Measurements from ENCODE around the gene F2RL2.

Gene F2RL2

DNA sequence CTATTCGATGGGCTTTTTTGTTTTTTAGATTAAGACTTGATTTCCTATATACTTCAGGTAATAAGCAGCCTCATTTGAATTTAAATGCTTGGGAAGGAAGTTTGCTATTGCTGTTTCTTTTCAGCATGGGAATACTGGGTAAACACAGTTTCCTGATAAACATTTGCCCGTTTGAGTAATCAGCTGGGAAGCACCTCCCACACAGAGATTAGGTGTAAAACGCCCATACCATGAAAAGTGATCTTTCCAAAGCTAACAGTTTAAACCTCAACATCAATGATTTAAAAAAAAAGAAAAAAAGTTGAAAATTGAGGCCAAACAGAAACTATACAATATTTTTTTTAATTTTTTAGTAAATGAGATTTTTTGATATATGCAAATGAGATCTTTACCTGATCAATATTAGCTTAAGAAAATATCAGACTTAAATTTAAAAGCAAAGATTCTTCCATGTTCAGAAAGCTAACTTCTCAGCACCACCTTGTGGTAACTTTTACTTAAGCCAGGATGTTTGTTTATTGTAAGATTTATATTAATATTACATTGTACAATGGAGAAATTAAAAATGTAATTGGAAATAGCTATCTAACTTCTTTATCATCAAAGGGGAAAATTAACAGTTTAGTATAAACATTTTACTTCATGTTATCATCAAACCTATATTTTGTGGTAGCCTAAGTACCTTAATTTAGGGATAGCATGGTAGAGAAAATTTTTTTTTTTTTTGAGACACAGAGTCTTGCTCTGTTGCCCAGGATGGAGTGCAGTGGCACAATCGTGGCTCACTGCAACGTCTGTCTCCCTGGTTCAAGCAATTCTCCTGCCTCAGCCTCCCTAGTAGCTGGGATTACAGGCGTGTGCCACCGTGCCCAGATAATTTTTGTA, 39.8 kb downstream of the F2RL2 start:
- no peak for DNase-seq (ENCODE audit: low read depth in 2 of 2)

DNA sequence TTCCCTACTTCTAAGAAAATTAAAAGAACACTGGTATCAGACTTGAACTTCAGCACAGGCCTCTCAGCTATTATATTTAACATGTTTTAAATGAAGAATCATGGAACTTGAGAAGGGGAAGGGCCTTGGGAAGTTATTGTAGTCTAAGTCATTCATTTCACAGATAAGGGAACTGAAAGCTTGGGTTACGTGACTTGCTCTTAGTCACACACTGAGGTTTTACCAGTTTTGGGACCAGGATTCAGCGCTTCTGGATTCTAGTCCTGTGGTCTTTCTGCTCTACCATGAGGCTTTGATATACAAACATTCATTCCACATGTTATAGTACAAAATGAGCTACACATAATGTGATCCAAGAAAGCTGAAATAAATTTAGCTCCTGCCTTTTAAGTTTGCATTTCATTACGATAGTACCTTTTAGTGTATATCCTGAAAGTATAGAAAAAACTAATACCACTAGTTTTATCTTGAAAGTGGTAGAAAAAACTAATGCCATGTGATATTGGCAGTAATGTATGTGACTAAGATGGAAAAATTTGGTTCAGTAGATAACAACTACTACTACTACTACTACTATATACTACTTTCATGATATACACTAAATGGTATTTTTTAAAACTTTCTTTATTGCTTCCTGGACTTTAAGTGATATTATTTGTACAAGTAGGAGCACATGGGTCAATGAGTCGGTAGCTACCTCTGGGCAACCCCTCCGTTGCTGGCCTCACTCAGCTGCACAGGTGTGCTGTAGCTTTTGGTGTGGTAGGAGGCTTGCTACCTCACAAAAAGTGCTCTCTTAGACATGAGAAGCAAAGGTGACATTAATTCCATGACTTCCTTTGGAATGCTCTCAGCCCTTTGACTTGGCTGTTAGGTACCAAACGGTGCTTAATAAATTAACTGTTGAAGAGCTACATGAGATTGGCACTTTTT, 40.7 kb downstream of the F2RL2 start:
- no peak for DNase-seq (ENCODE audit: low read depth in 2 of 2)

DNA sequence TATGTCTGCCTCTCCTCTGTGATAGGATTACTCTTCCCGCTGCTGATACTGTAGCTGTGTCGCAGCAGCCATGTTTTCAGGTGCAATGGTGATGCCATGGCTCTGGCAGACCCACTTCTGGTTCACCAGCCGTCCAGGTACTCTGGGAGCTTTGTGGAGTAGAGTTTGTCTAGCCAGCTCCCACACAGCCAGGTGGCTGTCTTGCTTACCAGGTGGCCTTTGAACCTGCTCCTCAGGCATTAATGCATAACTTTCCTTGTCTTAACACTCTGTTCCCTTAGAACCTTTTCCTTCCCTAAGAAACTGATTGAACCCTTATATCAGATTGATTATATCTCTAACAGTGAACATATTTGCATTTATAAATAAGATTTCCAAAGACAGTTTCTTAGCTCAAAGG, 42.2 kb downstream of the F2RL2 start:
- DNase-seq (ENCODE audit: low read depth in 2 of 2), result no peak

DNA sequence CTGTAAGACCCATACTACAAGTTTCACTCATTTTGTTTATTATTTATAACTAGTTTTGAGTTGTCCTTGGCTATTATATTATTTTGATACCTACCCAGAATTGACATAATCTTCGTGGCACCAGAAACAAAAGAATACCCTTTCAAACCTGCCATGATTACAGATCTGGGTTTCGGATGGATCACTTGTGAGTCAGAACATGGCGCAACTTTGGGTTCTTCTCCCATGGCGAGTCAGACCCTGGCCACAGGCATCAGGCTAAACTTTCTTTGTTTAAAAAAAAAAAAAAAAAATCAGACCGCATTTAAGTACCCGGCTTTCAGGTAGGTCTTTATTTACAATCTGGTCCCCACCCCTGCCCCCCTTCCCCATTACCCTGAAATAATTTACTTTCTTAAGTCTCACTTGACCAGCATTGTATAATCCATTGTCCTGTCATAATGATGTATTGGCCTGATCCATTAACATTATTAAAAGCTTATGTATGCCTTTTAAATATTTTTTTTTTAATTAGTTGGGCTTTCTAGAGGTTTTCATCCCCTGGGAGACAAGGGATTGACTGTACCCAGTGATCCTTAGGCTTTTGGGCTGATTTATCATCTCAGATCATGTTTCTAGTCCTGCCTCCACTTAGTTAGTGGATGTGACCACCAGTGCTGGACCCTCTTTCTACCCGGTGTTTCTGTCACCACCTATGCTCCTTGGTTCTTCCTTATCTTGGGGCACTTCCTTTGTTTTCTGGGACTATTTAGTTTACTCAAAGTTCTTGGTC, 43.9 kb downstream of the F2RL2 start:
- DNase-seq (ENCODE audit: low read depth in 2 of 2), result no peak

DNA sequence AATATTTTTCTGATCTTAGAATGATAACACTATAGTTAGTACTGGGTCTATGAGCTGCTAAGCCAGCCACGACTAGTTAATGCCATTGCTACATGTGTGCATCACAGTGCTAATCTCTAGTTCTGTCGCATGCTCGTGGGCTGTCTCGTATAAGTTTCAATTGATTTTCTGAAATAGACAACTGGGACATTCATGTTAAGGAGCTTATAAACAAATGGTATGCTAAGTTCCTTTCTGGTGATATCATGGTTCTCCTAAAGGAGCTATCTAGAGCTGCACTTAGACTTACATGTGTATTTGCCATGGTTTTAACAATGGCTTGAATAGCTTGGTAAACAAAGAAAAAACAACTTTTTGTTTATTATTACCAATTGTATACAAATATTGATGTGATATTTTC, 46.2 kb downstream of the F2RL2 start:
- DNase-seq (ENCODE audit: low read depth in 2 of 2), result no peak

GRCh38 chr5:76576450-76576849, 46.8 kb downstream of the F2RL2 start:
- DNase-seq (ENCODE audit: low read depth in 2 of 2), result no peak

DNA sequence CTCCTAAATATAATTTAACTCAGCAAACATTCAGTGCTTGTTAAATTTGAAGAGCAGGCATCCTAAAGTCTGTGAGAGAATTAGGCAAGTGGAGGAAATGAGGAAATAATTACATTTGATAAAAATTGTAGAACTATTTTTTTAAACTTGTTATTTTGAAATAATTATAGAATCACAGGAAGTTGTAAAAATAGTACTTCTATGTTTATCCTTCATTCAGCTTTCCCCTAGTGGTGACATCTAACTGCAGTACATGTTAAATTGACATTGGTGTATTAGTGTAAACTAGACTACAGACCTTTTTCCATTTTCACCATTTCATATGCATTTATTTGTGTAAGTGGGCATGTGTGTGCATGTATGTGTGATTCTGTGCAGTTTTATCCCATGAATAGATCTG, 51.6 kb downstream of the F2RL2 start:
- no peak for DNase-seq (ENCODE audit: low read depth in 2 of 2)

DNA sequence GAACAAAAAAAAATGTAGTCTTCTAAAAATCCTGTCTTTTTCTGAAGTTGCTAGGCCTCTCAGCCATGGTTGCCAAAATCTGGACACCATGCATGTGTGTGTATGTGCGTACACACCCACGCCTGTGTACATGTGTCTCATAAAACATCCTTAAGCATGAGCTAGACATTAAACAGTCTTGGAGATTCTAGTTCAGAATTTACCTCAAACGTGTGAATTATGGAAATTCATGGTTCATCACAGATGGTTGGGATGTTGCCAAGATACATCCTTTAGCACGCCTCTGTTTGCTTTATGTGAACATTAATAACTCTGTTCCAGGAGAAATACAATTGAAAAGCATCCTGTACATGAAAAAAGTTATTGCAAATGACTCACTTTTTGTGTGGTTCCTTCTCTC, 53.0 kb downstream of the F2RL2 start:
- DNase-seq (ENCODE audit: low read depth in 2 of 2), result no peak

Measured in stimulated activated CD4-positive, alpha-beta T cell treated with anti-CD3 and anti-CD28 coated beads, Interleukin-1b, Interleukin-23, amount 100 ng/mL, for 1 hour (primary cell).